ENCODE results near the gene SLC33A1.
"Not testable (repeated sequence)": the region's sequence is repeated elsewhere in the genome, so short reads cannot be mapped to it uniquely, and the experiment has no call there.

DNA sequence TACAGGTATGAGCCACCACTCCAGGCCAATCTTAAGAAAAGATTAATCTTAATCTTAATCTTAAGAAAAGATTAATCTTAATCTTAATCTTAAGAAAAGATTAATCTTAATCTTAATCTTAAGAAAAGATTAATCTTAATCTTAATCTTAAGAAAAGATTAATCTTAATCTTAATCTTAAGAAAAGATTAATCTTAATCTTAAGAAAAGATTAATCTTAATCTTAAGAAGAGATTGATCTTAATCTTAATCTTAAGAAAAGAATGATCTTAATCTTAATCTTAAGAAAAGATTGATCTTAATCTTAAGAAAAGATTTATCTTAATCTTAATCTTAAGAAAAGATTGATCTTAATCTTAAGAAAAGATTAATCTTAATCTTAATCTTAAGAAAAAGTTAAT, 41.0 kb downstream of the SLC33A1 start:
- not testable (repeated sequence) for TF ChIP-seq CTCF (IDR thresholded peaks at IDR 0.05; ENCODE audit: low read depth, low read length, missing input control); MAX (IDR thresholded peaks at IDR 0.05); REST (IDR thresholded peaks at IDR 0.05); TAF1 (conservative IDR thresholded peaks at IDR 0.05); SP1 (IDR thresholded peaks at IDR 0.05); HNF4G (IDR thresholded peaks at IDR 0.05); GABPA (IDR thresholded peaks at IDR 0.05 in 1 of 2, conservative IDR thresholded peaks at IDR 0.05 in 1 of 2); NR2F2 (IDR thresholded peaks at IDR 0.05); RAD21 (IDR thresholded peaks at IDR 0.05); YY1 (IDR thresholded peaks at IDR 0.05); FOXA1 (IDR thresholded peaks at IDR 0.05); JUND (IDR thresholded peaks at IDR 0.05); ATF3 (IDR thresholded peaks at IDR 0.05)
- TF ChIP-seq, protein P1, sequence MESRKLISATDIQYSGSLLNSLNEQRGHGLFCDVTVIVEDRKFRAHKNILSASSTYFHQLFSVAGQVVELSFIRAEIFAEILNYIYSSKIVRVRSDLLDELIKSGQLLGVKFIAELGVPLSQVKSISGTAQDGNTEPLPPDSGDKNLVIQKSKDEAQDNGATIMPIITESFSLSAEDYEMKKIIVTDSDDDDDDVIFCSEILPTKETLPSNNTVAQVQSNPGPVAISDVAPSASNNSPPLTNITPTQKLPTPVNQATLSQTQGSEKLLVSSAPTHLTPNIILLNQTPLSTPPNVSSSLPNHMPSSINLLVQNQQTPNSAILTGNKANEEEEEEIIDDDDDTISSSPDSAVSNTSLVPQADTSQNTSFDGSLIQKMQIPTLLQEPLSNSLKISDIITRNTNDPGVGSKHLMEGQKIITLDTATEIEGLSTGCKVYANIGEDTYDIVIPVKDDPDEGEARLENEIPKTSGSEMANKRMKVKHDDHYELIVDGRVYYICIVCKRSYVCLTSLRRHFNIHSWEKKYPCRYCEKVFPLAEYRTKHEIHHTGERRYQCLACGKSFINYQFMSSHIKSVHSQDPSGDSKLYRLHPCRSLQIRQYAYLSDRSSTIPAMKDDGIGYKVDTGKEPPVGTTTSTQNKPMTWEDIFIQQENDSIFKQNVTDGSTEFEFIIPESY (IDR thresholded peaks at IDR 0.05) = not testable (repeated sequence)
